ENCODE data around the gene FN1.

Gene FN1

GRCh38 chr2:215441560-215442400, 5.9 kb upstream of the FN1 start:
- peak; percentile 45 for DNase-seq (ENCODE audit: low spot score)

- no peak for DNase-seq (ENCODE audit: low spot score)
Measured at GRCh38 chr2:215439980-215440512, 4.2 kb upstream of the FN1 start.

GRCh38 chr2:215439404-215439803, 3.5 kb upstream of the FN1 start:
- DNase-seq (ENCODE audit: low spot score): no peak

GRCh38 chr2:215437614-215438013, 1.7 kb upstream of the FN1 start:
- DNase-seq (ENCODE audit: low spot score): no peak

DNA sequence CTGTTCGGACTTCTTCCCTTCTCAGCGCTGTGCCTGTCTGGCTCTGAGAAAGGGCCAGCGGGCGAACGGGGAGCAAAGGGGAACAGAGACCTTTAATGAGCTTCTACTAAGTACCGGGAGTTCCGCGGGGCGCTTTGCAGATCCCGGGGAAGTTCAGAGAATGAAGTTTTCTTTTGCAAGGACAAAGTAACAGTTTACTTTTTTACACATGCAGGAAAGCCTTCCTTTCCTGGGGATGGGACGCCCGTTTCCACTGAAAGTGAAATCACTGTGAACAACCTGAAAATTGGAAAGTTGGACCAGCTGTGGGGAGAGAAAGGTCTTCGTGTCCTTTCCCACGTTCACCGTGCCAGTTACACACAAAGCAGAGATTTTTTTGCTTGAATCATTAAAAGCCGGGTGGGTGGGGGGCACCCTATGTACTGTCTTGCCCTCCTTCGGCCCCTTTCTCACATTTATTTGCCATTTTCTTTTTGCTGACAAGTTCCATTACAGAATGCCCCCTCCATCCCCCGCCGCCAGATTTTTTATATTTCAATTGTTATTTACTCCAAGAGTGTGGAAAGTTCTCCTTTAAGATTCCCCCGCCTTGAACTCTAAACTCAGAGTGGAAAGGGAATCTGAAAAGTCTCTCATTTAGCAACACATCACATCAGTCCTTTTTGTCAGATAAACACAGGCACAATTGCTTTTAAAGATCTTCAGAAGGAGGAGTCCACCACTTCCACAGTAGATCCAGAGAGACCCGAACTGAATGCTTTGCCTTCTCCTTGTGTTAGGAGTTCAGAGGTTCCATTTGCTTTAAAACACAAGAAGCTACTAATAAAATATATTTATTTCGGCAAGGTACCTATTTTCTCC, 1.1 kb upstream of the FN1 start:
- no peak for DNase-seq (ENCODE audit: low spot score)

- DNase-seq (ENCODE audit: low spot score): no peak
Measured at GRCh38 chr2:215435280-215435869, 493 bp downstream of the FN1 start.

DNA sequence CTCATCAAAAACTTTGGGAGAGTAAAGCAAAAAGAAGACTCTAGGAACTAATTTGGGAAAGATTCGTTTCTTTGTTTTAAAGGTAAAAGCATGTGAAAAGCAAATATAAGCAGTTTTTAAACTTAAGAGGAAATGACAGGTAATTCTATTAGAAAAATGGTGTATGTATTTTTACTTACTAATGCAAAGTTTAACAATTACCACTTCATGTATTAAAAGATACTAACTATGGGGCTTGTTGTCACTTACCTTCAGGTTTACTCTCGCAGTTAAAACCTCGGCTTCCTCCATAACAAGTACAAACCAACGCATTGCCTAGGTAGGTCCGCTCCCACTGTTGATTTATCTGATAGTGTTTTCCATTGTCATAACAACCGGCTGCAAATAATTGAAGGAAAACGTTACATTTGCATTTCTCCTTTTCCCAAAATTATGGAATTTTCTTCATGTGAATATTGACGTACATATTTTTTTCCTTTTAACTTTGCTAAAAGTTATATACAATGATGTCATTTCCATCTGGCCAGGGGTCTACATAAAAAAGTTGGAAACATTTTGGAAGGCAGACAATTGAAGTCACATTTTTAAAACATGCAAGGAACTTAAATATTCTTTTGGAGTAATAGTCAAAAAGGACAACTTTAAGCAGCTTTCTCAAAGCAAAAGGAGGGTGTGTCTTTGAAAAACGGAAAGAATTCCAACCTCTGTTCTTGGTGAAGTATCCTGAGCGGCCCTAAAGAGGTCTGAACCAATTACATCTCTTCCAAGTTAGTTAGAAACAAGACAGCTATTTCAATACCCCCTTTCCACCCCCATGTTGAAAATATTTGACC, 1.2 kb downstream of the FN1 start:
- DNase-seq (ENCODE audit: low spot score): no peak

GRCh38 chr2:215432759-215433594, 2.9 kb downstream of the FN1 start:
- DNase-seq (ENCODE audit: low spot score): no peak

DNA sequence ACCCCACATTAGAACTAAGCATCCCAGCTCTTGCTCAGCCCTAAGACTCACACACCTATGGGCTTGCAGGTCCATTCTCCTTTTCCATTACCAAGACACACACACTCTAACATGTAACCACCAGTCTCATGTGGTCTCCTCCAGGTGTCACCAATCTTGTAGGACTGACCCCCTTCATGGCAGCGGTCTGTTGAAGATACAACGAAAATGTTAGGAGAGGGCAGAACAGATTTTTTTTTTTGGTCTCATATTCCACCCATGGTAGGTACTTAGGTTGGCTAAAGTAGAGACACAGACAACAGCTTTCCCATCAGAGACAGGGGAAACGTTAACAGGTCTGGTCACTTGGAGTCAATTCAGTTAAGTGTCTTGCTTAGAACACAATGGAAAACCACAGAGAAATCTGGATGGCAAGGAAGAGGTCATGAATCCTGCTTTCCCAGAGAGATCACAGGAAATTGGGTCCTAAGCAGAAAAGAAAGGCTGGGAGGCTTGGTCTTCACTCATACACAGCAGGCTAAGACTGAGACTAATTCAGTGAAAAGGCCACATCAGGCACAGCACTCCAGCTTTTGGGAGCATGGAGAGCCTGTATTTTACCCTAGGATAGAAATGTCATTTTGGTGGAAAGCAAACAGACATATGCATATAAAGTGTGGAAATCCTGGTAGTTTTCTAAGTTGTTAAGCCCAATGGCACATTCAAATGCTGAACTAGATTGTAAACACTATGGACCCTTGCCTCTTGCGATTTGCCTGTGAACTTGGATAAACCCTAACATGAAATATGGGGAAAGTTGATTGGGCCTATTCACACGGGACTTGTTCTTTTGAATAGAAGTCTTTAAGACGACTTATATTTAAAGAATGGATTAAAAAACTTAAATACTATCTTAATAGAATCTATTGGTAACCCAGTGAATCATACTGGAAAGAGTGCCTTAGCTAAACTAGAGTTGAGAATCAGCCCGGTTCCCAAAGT, 3.8 kb downstream of the FN1 start:
- no peak for DNase-seq (ENCODE audit: low spot score)

DNA sequence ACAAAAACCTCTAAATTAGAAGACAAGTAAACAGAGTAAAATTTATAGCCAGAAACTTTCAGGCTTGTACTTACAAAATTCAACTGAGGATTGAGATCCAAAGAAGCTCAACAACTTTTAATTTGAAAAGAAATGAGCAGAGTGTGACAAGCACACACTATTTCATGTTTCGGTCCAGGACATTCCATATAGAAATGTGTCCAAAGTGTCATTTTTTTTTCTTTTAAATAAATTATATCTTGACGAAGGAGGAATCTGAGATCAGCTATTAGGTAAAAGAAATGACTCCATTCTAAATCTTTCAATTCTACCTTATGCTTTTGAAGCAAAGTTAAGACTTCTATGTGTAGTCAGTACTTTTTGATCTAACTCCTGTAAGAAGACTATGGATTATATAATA, 4.6 kb downstream of the FN1 start:
- DNase-seq (ENCODE audit: low spot score): no peak

- DNase-seq (ENCODE audit: low spot score): peak; percentile 50
Measured at GRCh38 chr2:215430528-215431187, 5.2 kb downstream of the FN1 start.

DNA sequence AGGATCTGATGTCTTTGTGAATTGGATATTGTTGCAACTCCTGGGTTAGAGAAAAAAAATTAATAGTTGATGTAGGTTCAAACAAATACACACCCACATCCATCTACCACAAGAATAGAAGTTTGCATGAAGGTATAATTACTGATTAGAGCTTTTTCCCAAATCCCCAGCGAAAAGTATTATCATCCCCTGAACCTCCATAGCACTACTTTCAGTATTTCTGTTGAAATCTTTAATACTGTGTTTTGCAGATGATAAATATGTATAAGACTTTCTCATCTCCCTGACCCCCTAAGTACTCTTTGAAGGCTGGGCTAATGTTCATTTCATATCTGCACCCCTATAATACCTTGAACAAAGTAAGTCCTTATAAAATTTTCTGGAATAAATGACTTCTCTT, 6.4 kb downstream of the FN1 start:
- DNase-seq (ENCODE audit: low spot score): no peak

DNA sequence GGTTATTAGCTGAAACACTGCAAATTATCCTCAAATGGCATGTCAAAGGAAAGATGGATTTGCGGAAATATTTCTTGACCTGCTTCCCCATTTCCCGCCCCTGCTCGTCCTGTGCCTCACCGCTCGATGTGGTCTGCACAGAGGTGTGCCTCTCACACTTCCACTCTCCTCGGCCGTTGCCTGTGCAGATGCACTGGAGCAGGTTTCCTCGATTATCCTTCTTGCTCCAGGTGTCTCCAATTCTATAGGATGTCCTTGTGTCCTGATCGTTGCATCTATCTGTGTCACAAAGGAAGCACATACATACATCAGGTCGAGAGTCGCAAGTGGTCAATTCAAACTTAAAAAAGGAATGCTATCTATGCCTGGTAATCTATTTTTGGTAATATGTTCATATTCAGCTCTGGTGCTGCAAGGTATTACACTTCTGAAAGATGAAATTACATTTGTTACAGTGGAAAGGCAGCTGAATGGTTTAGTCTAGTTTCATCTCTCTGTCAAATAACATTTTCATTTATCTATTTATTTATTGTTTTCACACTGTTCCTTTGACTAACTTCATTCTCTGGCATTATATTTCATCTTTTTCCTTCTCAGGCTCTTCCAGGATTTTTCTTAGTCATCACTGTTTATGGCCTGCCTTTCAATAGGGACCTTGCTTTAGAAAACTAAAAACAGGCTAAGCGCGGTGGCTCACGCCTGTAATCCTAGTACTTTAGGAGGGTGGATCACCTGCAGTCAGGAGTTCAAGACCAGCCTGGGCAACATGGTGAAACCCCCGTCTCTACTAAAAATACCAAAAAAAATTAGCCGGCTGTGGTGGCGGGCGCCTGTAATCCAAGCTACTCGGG, 7.6 kb downstream of the FN1 start:
- no peak for DNase-seq (ENCODE audit: low spot score)

DNA sequence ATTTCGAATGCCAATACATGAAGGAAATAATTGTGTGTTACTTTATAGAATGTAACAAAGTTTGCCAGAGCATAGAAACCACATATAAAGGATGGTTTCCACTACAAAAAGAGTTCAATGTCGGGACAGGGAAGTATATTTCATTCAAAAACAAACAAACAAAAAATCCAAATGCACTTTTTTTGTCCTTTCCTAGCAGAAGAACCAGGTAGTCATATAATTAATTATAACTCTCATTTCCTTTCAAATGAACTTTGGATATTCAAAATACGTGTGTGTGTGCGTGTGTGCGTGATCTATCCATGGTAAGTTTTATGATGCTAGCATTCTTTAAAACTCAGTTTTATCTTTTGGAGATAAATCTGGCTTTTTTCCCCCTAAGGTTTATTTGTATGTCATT, 8.3 kb downstream of the FN1 start:
- DNase-seq (ENCODE audit: low spot score): no peak

DNA sequence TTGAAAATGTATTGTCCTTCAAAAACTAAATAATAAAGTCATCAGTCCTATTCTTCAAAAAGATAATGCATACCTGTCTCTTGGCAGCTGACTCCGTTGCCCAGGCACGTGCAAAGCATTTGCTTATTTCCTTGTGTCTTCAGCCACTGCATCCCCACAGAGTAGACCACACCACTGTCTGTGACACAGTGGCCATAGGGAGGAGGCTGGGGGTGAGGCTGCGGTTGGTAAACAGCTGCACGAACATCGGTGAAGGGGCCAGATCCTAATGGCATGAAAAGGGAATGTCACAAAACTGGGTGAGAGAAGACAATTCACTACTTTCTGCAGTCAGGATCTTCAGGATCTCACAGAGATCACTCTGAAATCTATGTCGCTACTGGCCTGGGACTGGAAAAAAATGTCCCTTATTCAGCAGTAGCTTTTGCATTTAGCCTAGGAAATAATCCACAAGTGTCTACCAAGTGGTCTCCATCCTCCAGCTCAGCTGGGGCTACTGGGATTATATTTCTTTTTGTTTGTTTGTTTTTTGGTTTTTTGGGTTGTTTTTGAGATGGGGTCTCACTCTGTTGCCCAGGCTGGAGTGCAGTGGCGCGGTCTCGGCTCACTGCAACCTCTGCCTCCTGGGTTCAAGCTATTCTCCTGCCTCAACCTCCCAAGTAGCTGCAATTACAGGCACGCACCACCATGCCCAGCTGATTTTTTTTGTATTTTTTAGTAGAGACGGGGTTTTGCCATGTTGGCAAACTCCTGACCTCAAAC, 10.7 kb downstream of the FN1 start:
- no peak for DNase-seq (ENCODE audit: low spot score)

GRCh38 chr2:215423928-215424540, 11.8 kb downstream of the FN1 start:
- no peak for DNase-seq (ENCODE audit: low spot score)

- no peak for DNase-seq (ENCODE audit: low spot score)
Measured at GRCh38 chr2:215423234-215423633, 12.6 kb downstream of the FN1 start.

Measured in AG20443 (cell line).